NT2/D1 (cell line): ENCODE results near the gene SCO1.

Experiments used
- SUZ12 ChIP-seq: IDR thresholded peaks from 2 replicates; pipeline ENCODE4 v1.6.1; 2011; ENCODE audit not compliant: insufficient read length, insufficient read depth; ENCODE audit errors: extremely low read depth
- ZNF274 ChIP-seq: IDR thresholded peaks from 2 replicates; pipeline ENCODE4 v1.6.1; 2011; ENCODE audit warnings: mild to moderate bottlenecking, low read depth, low read length

DNA sequence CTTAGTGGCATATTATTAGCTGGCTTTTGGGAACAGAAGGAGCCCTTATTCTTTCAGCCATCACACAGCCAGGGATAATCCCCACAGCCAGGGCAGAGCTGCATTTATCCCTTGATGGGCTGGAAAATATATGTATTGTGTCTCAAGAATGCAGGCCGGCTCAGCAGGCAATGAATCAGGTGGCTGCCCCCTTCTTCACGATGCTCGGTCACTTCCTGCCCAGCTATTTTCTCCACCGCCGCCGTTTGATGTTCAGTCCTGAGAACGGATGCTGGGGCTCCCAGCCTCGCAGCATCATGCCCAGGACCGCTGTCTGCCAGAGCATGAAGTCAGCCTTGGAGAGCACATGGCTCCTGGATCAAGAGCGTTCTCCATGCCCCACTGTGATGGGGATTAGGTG is 35.9 kb downstream of the SCO1 start:
- TF ChIP-seq SUZ12 (no peak), ZNF274 (no peak)
